HUDEP-2 (cell line): ENCODE measurements around the gene MOGAT1.
A peak's percentile ranks its signal among the peaks of the same experiment; 100 is the strongest.

Experiments used
- DNase-seq, 76 experiments: peaks; one replicate each; lab custom pipeline; 2025; ENCODE audit not compliant: unreplicated experiment in 76 of 76; lab: John Stamatoyannopoulos, UW

Gene MOGAT1, protein sequence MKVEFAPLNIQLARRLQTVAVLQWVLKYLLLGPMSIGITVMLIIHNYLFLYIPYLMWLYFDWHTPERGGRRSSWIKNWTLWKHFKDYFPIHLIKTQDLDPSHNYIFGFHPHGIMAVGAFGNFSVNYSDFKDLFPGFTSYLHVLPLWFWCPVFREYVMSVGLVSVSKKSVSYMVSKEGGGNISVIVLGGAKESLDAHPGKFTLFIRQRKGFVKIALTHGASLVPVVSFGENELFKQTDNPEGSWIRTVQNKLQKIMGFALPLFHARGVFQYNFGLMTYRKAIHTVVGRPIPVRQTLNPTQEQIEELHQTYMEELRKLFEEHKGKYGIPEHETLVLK

DNA sequence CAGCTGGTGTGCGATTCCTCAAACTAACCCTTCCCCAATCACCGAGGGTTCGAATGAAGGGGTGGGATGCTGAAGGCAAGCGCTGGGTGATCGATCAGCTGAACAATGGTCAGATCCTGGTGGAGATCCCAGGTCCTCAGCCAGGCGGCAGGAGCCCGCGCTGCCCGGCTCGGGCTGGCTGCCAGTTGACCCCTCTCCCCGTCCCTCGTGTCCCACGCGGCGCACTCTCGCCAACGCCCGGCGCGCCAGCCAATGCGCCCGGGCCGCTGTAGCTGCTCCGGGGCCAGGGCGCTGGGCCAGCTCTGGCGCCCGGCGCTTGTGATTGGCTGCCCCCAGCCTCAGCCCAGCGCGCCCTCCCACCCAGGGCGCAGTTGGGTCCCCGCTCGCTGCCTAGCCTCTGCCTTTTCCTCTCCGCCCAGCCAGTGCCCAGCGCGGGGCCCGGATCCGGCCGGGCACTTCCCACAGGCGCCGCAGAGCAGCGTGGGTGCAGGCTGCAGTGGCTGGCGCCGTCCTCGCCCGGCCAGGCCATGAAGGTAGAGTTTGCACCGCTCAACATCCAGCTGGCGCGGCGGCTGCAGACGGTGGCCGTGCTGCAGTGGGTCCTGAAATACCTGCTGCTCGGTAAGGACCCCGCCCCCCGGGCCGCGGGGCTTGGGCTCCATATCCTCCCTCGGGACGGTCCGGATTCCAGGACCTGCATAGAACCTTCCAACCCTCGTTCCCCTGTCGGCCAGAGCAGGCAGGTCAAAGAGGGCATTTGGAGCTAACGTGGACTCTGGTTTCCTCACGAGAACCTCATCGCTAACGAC lies at the start of gene MOGAT1:
TSS of gene MOGAT1 (plus strand) at position 400 of the 809 bp plus-strand sequence. CDS start at position 528, 128 bp downstream.
- DNase-seq = peak in 10 of 76 experiments; percentile 1 to 26 (median 8)

DNA sequence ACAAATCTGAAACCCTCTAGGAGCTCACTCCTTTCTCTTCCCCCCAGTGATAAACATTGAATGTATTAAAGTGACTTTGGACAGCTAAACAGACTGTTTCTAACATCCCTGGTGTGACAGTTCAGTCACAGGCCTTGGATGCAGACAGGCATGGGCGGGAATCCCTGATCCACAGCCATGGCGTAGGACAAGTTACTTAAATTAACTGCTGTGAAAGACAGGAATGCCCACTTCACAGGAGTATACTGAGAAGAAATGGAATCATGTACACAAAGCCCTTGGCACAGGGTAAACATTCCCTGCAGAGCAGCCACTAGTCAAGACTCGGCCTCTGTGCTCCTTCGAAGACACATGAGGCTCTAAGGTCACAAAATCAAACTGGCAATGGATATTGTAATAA lies 49.6 kb upstream of the MOGAT1 start:
- DNase-seq = no peak

DNA sequence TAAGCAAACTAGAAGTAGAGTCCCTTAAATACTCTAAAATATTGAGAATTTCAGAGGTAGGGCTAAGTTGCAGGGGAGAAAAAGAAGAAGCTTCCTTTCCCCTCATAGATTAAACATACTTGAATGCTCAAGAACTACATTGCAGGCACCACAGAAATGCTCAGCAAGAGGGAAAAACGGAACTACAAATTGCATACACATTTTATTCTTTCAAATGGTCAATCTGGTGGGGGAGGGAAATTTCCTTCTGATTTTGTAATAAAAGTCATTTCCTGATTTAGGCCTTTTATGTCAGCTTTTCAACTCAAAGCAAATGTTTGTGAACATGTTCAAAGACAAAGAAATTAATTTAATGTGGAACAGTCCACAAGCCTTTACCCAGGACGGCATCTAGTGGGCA lies 48.5 kb upstream of the MOGAT1 start:
- no peak for DNase-seq

- DNase-seq = no peak
Measured at GRCh38 chr2:222623756-222624309, 47.6 kb upstream of the MOGAT1 start.

- DNase-seq = no peak
Measured at GRCh38 chr2:222627764-222628163, 43.7 kb upstream of the MOGAT1 start.

DNA sequence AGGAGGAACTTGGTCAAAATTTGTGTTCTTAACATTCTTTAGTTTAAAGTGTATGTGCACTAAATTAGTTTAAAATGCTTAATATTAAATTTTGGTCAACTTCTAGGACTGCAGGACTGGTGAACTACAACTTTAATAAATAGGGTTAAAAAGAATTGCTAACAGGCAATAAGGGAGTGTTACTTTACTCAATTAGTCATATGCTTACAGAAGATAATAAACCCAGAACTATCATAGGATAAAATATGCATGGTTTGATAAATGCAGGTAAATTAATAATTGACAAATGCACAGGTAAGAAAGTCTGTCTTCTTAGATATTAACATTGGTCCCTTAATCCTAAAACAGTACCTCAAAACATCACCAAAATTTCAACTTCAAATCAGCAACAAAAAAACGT lies 36.2 kb upstream of the MOGAT1 start:
- no peak for DNase-seq

DNA sequence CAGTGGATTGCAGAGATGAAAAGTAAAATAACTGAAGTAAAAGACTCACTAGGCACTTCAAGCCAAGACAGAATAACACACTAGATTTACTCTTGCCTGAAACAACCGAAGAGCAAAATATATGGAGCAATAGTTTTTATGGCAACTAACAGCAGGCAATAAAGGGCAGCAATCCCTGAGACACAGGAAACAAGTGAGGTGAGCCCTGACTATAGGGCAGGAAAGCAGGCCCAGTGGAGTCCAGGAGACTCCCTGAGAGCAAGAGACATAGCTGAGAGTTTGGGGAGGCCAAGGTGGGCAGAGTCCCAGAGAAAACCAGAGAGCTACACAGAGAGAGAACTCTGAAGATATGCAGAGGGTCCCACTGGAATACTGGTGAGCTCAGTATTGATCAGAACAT lies 34.4 kb upstream of the MOGAT1 start:
- no peak for DNase-seq

GRCh38 chr2:222641336-222641735 lies 30.1 kb upstream of the MOGAT1 start:
- DNase-seq = no peak

DNA sequence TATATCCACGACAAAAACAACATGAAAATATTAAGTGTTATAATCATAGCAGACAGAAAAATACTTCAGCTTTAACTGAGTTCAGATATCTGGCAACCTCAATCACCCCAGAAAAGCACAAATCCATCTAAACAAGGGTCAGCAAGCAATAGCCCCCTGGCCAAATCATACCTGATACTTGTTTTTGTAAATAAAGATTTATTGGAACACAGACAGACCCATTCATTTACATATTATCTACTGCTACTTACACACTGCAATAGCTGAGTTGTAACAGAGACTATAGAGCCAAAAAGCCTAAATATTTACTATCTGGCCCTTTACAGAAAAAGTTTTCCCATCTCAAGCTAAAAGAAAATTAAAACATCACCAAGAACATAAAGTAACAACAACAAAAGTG lies 28.3 kb upstream of the MOGAT1 start:
- no peak for DNase-seq

GRCh38 chr2:222646008-222646407 lies 25.4 kb upstream of the MOGAT1 start:
- DNase-seq = no peak

GRCh38 chr2:222649801-222650200 lies 21.7 kb upstream of the MOGAT1 start:
- no peak for DNase-seq

GRCh38 chr2:222651718-222652418 lies 19.6 kb upstream of the MOGAT1 start:
- DNase-seq = no peak

GRCh38 chr2:222652491-222653255 lies 18.8 kb upstream of the MOGAT1 start:
- DNase-seq = peak in 2 of 76 experiments; percentile 9 to 19

GRCh38 chr2:222653280-222653679 lies 18.2 kb upstream of the MOGAT1 start:
- no peak for DNase-seq

GRCh38 chr2:222655787-222656525 lies 15.5 kb upstream of the MOGAT1 start, which contains the start of gene FARSB:
TSS of gene FARSB (minus strand) at chr2:222656092. CDS start at chr2:222656073, 19 bp downstream.
- DNase-seq = peak in 74 of 76 experiments; percentile 35 to 95 (median 86)

DNA sequence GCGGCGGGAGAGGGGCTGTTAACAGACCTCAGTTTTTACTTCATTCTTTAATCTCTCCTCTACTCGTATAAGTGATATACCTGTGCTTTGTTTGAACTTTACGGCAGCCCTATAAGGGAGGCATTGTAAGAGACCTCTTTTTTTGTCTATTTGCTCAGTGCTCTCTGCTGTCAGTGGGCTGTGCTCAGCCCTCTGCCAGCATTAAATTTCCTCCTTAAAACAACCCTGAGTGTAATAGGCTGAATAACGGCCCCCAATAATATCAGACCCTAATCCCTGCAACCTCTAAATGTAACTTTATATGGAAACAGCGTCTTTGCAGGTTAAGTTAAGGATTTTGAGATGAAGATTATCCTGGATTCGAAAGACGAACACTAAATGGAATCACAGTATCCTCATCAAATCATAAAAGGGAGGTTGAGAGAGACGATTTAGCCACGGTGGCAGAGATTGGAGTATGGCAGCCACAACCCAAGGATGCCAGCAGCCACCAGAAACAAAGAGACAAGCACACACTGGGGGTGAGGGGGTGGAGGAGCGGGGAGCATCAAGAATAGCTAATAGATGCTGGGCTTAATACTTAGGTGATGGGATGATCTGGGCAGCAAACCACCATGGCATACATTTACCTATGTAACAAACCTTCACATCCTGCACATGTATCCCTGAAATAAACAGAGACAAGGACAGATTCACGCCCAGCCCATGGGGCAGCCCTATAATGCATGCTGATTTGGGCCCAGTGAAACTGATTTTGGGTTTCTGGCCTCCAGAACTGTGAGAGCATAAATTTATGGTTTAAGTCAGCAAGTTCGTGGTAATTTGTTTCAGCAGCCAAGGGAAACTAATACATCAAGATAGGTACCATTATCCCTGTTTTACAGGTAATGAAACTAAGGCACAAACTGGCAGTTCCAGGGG lies 14.7 kb upstream of the MOGAT1 start:
- no peak for DNase-seq

GRCh38 chr2:222663479-222663878 lies 8.0 kb upstream of the MOGAT1 start:
- DNase-seq = no peak

DNA sequence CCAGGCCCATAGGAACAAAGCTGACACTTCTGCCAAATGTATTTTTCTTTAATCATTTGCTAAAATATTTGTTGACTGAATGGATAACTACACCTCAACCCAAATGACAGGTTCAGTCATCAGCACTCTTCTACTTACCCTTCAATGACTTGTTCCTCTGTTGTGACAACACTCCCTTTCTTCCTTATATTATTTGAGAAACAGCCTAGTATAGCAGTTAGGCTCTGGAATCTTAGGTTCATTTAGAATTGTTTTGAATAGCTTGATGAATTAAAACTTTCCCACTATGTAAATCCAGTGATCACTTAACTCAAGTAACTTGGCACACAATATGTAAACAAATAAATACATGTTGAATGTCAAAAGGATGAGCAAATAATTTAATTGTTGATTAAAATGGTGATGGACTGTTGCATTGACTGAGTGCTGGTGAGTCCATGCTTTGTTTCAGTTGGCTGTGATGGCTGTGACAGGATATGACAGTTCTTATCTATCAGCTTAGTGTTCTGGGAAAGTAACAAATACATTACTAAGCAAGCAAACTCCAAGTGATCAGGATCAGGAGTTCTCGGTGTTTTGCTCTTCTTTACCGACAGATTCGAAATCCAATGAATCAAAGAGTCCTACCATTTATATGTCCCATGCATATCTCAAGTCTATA lies 2.8 kb upstream of the MOGAT1 start:
- DNase-seq = no peak
